GM12801 (cell line): Measurements from ENCODE around the gene SYP.

Experiments
- TF ChIP-seq, protein P1 (sequence below): IDR thresholded peaks from one replicate; pipeline ENCODE4 v1.5.1; 2011; ENCODE audit warnings: control low read depth; ENCODE audit not compliant: insufficient read length; ENCODE audit errors: extremely low read depth

SYP gene

DNA sequence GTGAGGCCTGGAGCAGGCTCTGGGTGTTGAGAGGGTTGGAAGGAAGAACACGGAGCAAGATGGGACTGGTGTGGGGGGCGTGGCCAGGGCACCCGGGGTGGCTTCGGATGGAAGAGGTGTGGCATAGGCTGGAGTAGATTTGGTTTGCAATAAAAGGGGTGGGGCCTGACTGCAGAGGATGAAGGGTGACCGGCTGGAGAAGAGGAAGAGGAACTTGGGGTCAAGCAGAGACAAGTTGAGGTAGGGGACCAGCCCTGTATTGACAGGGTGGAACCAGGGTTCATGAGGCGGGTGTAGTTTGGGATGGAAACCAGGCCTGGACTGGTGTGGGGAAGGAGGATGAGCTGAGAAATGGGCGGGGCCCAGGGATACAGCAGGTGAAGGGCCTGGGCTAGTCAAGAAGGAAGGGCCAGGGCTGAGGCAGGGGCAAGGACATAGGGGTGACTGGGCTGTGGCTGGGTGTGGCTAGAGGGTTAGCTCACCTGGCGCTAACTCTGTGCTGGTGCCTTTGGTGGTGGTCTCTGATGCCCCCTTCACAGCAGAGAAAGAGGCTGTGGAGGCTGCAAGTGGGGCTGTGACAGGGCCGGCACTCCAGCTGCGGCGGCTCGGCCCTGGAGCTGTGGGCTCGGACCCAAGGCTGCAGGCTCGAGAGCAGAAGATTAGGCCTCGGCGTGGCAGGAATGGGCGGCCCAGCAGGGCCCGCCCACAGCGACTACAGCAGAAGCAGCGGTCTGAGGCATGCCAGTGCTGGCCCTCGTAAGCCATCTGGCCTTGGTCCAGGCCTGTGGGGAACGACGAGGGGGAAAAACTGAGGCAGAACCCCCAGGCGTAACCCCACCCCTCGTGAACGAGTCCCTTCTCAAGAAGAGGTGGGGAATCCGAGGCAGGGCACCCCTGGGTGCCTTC lies 23.3 kb downstream of the SYP start:
- TF ChIP-seq, protein P1, sequence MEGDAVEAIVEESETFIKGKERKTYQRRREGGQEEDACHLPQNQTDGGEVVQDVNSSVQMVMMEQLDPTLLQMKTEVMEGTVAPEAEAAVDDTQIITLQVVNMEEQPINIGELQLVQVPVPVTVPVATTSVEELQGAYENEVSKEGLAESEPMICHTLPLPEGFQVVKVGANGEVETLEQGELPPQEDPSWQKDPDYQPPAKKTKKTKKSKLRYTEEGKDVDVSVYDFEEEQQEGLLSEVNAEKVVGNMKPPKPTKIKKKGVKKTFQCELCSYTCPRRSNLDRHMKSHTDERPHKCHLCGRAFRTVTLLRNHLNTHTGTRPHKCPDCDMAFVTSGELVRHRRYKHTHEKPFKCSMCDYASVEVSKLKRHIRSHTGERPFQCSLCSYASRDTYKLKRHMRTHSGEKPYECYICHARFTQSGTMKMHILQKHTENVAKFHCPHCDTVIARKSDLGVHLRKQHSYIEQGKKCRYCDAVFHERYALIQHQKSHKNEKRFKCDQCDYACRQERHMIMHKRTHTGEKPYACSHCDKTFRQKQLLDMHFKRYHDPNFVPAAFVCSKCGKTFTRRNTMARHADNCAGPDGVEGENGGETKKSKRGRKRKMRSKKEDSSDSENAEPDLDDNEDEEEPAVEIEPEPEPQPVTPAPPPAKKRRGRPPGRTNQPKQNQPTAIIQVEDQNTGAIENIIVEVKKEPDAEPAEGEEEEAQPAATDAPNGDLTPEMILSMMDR, result no peak

DNA sequence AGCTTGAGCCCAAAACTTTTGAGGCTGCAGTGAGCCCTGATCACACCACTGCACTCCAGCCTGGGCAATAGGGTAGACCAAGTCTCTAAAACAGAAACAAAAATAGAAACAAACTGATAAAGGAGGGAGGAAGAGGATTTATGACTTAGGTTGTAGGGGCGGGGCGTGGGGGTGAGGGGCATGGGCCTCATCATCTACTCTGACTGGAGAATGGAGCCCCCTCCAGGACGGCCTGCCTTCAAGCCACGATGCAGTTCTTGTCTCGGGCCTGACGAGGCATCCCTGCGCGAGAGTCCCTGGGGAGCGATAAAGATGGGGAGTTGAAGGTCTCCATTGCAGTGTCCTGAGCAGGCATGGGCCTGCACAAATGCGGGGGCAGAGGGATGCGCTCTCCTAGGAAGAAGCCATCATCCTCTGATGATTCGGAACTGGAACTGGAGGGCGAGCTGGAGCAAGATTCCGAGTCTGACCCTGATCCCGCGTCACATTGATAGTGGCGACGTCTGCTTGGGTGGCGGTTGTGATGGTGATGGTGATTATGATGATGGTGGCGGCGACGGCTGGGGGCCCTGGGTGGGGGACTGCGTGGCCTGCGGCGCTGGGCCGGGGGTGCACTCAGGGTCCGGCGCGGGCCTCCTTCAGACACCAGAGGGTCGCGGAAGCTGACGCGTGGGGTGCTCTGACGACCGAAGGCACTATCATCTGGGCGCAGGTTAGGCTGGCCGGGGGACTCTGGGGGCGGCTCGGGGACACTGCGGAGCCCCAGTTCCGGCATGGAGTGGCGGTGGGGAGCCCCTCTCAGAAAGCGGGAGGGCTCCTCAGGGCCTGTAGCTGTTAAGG lies 24.3 kb downstream of the SYP start:
- TF ChIP-seq, protein P1, result no peak

DNA sequence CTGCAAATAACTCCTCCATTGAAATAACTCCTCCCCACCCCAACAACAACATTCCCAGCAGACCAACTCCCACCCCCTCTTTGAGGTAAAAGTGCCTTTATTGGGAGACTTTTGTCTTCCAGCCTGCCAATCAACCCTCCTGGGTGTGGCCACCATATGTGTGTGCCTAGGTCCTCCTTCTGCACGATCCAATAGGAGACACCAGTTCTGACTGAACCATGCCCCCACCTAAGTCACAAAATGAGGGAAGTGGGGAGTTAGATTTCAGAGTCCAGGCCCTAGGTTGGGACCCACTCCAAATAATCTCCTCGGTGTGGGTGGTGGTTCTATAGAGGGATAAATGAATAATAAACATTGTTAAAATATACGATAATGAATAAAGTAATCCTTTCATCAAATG lies 25.3 kb downstream of the SYP start:
- TF ChIP-seq, protein P1, result no peak

DNA sequence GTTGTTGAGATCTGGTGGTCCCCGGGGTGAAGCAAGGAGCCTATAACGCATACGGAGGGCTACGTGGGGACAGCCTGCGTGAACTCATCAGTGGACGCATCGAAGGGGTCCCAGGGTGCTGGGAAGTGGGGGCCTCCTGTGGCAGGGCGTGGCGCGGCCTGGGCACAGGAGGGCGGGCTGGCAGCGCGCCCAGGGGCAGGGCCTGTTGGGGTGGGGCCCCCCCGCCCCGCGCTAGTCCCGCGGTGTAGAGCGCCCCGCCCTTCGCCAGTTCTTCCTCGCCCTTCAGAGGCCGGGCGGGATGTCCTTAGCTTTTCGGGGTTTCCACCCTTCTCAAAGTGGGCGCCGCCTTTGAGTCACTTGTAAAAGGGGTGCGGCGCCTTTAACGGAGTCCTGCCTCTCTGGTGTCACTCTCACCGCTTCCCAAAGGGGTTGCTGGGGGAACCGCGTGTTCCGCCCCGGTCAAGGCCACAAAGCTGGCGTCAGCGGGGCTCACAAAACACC lies 27.7 kb downstream of the SYP start:
- TF ChIP-seq, protein P1, result no peak

- TF ChIP-seq, protein P1, result no peak
These were observed 28.2 kb downstream of the SYP start, which contains the start of gene PLP2 for GRCh38 chrX:49171752-49172279. Gene PLP2, plus strand, starts transcription at chrX:49171898. Its CDS starts 103 bp downstream, at chrX:49172001.

- TF ChIP-seq, protein P1, result no peak
These were observed 32.3 kb downstream of the SYP start for GRCh38 chrX:49167740-49168108.
